RPMI8226 (cell line): ENCODE measurements around the gene LCMT1.
"Not testable (repeated sequence)": the region's sequence is repeated elsewhere in the genome, so short reads cannot be mapped to it uniquely, and the experiment has no call there.

Experiments used
- DNase-seq: peaks from one replicate; pipeline ENCODE4 v3.0.0-alpha.2; 2015

The LCMT1 gene

DNA sequence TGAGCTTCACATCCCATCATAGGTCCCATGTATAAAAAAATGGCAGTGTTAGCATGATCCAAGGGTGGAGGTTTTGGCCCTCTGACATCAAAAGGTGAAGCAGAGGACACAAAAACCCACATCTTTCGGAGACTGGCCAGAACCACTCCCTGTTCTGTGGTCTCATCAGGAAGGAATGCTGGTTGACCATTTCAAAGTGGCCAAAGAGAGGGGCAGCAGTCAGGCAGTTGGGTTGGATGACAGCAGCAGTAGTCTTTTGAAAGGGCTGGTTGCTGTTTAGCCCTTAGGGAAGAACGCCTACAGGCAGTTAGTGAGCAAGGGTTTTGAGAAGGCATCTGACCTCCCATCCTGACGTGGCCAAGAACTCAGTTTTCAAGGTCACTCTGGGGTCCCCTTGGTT is 40.5 kb downstream of the LCMT1 start:
- no peak for DNase-seq

DNA sequence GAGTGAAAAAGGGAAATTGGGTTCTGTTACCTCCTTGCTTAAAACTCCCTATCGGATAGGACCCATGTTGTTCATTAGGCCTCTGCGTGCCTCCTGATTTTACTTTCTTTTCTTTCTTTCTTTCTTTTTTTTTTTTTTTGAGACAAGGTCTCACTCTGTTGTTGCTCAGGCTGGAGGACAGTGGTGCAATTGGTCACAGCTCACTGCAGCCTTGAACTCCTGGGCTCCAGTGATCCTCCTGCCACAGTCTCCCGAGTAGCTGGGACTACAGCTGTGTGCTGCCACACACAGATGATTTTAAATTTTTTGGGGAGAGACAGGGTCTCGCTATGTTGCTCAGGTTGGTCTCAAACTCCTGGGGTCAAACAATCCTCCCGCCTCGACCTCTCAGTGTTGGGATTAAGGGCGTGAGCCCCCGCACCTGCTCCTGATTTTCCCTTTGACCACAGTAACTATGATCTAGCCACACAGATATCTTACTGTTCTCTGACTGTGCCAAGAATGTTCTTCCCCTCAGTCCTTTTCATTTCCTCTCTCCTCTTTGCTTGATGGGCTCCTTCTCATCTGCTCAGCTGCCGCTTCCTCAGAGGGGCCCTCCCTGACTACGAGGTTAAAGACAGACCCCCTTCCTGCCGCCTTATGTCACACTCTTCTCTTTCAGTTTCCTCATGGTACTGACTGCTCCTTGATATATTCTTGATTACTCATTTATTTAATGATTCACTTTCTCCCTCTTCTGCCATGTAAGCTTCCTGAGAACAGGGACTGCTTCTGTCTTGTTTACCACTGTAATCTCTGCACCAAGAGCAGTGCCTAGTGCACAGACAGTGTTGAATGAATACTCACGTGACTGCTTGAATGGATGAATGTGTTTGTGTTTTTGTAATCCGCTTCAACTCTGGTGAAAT is 44.3 kb downstream of the LCMT1 start:
- no peak for DNase-seq

GRCh38 chr16:25157271-25157875 is 45.8 kb downstream of the LCMT1 start:
- DNase-seq = no peak

- DNase-seq = no peak
These were observed 46.9 kb downstream of the LCMT1 start for GRCh38 chr16:25158401-25158800.

- no peak for DNase-seq
These were observed 50.3 kb downstream of the LCMT1 start for GRCh38 chr16:25161753-25162367.

- no peak for DNase-seq
These were observed 52.1 kb downstream of the LCMT1 start for GRCh38 chr16:25163683-25164082.

- DNase-seq = no peak
These were observed 53.7 kb downstream of the LCMT1 start for GRCh38 chr16:25165284-25165683.

DNA sequence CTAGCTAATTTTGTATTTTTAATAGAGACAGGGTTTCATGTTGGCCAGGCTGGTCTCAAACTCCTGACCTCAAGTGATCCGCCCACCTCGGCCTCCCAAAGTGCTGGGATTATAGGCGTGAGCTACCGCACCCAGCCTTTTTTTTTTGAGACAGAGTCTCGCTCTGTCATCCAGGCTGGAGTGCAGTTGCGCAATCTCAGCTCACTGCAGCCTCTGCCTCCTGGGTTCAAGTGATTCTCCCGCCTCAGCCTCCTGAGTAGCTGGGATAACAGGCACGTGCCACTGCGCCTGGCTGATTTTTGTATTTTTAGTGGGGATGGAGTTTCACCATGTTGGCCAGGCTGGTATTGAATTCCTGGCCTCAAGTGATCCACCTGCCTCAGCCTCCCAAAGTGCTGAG is 56.4 kb downstream of the LCMT1 start:
- not testable (repeated sequence) for DNase-seq

DNA sequence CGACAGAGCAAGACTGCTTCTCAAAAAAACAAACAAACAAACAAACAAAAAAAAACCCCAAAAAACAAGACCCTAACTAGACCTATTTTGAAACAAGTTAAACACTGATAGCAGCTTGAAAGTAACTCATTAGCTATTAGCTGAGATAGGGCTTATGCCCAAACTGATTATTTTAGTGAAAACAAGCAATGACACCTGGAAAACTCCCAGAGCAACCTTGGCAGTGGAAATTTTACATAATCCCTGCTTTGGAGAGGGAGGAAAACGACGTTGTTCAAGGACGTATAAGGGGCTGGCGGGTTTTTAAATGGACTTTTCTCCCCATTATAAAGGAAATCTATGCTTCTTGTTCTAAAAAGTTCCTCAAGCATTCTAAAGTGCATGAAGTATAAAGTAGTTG is 59.8 kb downstream of the LCMT1 start:
- no peak for DNase-seq

DNA sequence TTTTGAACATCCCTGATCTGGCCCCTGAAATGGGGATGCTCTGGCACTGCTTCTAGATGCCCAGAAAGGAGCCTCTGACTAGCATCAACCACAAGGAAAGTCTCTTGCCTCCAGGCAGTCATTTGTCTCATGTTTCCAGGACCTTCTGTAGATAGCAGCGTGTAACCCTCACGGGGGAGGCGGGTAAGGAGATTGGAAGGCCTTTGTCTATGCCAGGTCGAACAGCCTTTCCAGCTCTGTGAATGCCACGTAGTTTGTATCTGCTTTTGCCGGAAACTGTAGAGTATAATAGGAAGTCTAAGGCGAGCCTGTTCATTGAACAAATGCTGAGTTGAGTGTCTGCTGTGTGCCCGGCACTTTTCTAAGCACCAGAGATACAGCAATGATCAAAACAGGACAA is 61.3 kb downstream of the LCMT1 start:
- DNase-seq = no peak

DNA sequence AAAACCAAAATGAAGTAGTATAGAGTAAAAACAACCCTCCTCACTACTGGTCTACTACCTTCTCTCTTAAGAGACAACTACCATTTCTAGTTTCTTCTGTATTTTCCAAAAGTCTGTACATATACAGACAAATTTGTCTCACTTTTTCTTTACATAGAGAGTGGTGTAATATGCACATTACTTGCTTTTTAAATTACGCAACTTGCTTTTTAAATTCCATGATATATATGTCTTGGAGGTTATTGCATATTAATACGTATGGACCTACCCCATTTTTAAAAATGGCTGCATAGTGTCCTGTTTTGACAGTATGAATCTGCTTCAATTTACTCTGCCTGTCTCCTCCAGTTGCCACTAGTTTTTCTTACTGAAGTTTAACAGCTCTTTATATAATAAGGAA is 62.7 kb downstream of the LCMT1 start:
- DNase-seq = no peak

GRCh38 chr16:25176136-25176535 is 64.6 kb downstream of the LCMT1 start:
- no peak for DNase-seq

DNA sequence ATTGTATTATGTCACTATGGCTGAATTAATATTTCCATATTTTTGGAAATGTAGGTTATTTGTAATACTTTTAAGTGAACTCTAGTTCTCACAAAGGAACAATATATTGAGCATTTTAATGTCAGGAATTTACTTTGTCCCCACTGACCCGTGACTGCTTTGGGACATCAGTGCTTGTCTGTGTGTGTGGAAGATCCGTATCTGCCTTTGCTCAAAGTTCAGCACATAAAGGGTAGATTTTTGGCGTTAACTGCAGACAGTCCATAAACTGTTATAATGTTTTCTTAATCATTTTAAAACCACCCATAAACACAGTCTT is 65.9 kb downstream of the LCMT1 start:
- no peak for DNase-seq

- no peak for DNase-seq
These were observed 66.5 kb downstream of the LCMT1 start for GRCh38 chr16:25177831-25178688.

- not testable (repeated sequence) for DNase-seq
These were observed 69.7 kb downstream of the LCMT1 start for GRCh38 chr16:25181236-25181635.

DNA sequence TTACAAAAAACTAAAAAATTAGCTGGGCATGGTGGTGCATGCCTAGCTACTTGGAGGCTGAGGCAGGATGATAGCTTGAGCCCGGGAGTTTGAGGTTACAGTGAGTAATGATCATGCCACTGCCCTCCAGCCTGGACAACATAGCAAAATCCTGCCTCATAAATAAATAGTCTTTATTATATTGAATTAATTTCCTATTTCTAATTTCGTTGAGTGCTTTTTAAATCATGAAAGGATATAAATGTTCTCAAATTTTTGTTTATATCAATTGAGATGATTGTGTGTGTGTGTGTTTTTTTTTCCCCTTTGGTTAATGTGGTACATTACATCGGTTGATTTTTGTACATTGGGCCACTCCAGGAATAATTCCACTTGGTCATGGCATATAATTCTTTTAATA is 73.2 kb downstream of the LCMT1 start:
- no peak for DNase-seq

DNA sequence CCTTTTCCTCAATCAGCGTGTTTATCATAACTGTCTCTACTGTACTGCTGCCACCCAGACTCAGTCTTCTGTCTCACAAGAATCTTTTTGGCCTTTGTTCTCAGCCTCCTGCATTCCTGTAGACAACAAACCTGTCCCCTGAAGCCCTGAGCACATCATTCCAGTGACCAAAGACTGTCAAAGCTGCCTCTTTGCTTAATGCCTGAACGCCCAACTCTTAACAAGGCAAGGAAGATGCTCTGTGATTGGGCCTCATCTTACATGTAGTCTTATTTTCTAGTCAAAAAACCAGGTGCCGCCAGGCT is 75.9 kb downstream of the LCMT1 start:
- no peak for DNase-seq

DNA sequence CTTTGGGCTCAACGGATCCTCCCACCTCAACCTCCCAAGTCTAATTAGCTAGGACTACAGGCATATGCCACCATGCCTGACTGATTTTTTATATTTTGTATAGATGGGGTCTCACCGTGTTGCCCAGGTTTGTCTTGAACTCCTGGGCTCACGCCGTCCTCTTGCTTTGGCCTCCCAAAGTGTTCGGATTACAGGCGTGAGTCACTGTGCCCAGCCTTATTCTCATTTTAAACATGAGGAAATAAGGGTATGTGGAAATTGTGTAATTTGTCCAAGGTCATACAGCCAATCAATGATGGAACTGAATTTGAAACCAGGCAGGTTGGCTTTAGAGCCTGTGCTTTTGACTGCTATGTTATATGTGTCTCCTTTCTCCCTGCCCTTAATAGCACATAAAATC is 77.8 kb downstream of the LCMT1 start:
- DNase-seq = no peak

DNA sequence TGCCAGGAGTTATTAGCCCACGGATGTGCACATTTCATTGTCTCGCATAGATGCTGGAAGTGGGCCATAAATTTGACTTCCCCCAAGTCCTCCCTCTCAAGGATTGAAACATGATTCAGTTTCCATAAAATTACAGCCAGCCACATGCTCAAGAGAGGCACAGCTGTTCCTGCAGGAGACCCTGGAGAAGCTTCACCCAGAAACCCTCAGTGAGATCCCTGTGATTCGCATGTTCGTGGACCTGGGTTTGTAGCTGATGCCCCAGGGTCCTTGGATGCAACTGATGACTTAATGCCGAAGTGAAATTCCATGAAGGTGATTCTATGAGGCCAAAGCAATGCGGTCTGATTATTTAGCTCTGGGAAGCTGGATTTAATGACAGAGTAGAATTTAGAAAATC is 80.6 kb downstream of the LCMT1 start:
- DNase-seq = no peak

- DNase-seq = no peak
These were observed 82.8 kb downstream of the LCMT1 start for GRCh38 chr16:25194273-25194878.

DNA sequence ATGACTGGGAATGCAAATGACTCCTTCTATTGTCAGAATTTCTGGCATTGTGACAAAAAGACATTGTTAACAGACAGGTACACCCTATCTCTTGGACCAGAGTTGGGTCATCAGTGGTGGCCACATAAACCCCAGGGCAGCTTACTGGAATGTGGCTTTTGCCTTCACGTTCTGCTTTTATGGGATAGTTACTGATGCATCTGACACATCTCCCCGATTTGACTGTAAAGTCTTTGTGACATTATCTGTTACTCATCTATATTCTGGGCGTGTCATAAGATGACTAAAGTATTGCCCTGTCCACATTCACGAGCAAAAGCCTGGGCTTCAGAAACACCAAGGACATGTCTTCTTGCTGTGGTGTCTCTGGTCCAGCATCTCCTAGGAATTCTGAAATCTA is 86.5 kb downstream of the LCMT1 start:
- no peak for DNase-seq

DNA sequence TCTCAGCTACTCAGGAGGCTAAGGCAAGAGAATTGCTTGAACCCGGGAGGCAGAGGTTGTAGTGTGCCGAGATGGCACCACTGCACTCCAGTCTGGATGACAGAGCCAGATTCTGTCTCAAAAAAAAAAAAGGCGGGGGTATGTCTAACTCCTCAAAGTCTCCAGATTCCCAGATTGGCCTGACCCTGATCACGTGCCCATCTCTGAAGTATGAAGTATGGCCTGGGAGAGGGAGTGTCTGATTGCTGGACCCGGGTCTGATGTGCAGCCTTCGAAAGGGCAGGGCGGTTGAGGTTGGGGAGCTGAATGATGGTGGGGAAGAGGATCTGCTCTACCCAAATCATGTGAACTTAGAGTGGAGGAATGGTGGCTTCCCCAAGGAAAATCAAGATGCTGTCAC is 87.9 kb downstream of the LCMT1 start:
- DNase-seq = no peak

- no peak for DNase-seq
These were observed 99.2 kb downstream of the LCMT1 start for GRCh38 chr16:25210758-25211157.
